Neural cell (in vitro differentiated cells): Measurements from ENCODE around the gene SLC35A3. TPM values are rescaled to one million over a fixed set of nuclear protein-coding genes. Genes with fewer than 3 reads are reported as not detected.

Experiments
- H2AFZ ChIP-seq: fragments of 200-600, 300-800 bp; sonication (generic), shearing (Covaris generic); 2 replicates; pipeline ENCODE4 v1.6.0; 2014; ENCODE audit warnings: low read depth, mild to moderate bottlenecking, antibody characterized with exemption, low read length, moderate library complexity
- H3F3A ChIP-seq: fragments of 200-600 bp; shearing (Covaris generic); 2 replicates; pipeline ENCODE4 v1.6.1; 2016; ENCODE audit warnings: mild to moderate bottlenecking, moderate library complexity, mixed read lengths, antibody characterized with exemption, low read length; ENCODE audit not compliant: insufficient read depth, poor library complexity, severe bottlenecking
- H3K27ac ChIP-seq: fragments of 200-600, 300-800 bp; sonication (generic), shearing (Covaris generic); 2 replicates; pipeline ENCODE4 v1.5.1; 2014; ENCODE audit warnings: mild to moderate bottlenecking, low read length, moderate library complexity
- H3K27me3 ChIP-seq: fragments of 300-800, 200-600 bp; sonication (generic), shearing (Covaris generic); 2 replicates; pipeline ENCODE4 v1.6.0; 2014; ENCODE audit warnings: mild to moderate bottlenecking, low read depth, low read length, moderate library complexity; ENCODE audit not compliant: insufficient read depth
- H3K36me3 ChIP-seq: fragments of 300-800, 200-600 bp; sonication (generic), shearing (Covaris generic); 2 replicates; pipeline ENCODE4 v1.5.1; 2014; ENCODE audit warnings: mild to moderate bottlenecking, antibody characterized with exemption, low read length, moderate library complexity; ENCODE audit not compliant: insufficient read depth
- H3K4me2 ChIP-seq: fragments of 300-800, 200-600 bp; sonication (generic), shearing (Covaris generic); 2 replicates; pipeline ENCODE4 v1.6.0; 2014; ENCODE audit warnings: mild to moderate bottlenecking, low read length
- H3K4me3 ChIP-seq: fragments of 300-800, 200-600 bp; sonication (generic), shearing (Covaris generic); 2 replicates; pipeline ENCODE4 v1.5.1; 2014; ENCODE audit warnings: mild to moderate bottlenecking, low read length, moderate library complexity
- H3K79me2 ChIP-seq: fragments of 200-600 bp; shearing (Covaris generic); replicated peaks from 2 replicates; pipeline ENCODE4 v1.6.0; 2014; ENCODE audit warnings: mild to moderate bottlenecking, low read length, moderate library complexity; ENCODE audit not compliant: insufficient read depth
- H3K9ac ChIP-seq: fragments of 300-800, 200-600 bp; sonication (generic), shearing (Covaris generic); 2 replicates; pipeline ENCODE4 v1.6.1; 2016; ENCODE audit warnings: mild to moderate bottlenecking, low read length, mixed read lengths
- H3K9me2 ChIP-seq: fragments of 200-600 bp; shearing (Covaris generic); 2 replicates; pipeline ENCODE4 v1.6.1; 2016; ENCODE audit warnings: mild to moderate bottlenecking, low read length, mixed read lengths; ENCODE audit not compliant: insufficient read depth
- H3K9me3 ChIP-seq: fragments of 200-600, 300-800 bp; sonication (generic), shearing (Covaris generic); 2 replicates; pipeline ENCODE4 v1.6.1; 2016; ENCODE audit warnings: mild to moderate bottlenecking, mixed run types, low read length, moderate library complexity, mixed read lengths
- H4K20me1 ChIP-seq: fragments of 200-600 bp; shearing (Covaris generic); 2 replicates; pipeline ENCODE4 v1.6.1; 2016; ENCODE audit warnings: mild to moderate bottlenecking, mixed run types; ENCODE audit not compliant: insufficient read depth
- EP300 ChIP-seq: fragments of 450-650 bp; conservative IDR thresholded peaks from 2 replicates; pipeline ENCODE4 v1.6.1; 2014; ENCODE audit warnings: antibody characterized with exemption, mild to moderate bottlenecking, moderate library complexity; ENCODE audit not compliant: poor library complexity, severe bottlenecking
- EZH2 ChIP-seq: fragments of 200-600, 300-800 bp; shearing (Covaris generic), sonication (generic); IDR thresholded peaks from 2 replicates; pipeline ENCODE4 v1.6.1; 2014; ENCODE audit warnings: antibody characterized with exemption, low read length, borderline replicate concordance, mild to moderate bottlenecking; ENCODE audit not compliant: insufficient read depth, poor library complexity, severe bottlenecking
- MXI1 ChIP-seq: fragments of 450-650 bp; conservative IDR thresholded peaks from 2 replicates; pipeline ENCODE4 v1.6.1; 2014; ENCODE audit warnings: antibody characterized with exemption, mild to moderate bottlenecking; ENCODE audit not compliant: poor library complexity, severe bottlenecking
- POLR2AphosphoS5 ChIP-seq: IDR thresholded peaks from 2 replicates; pipeline ENCODE4 v1.6.1; 2012
- RAD21 ChIP-seq: fragments of 450-650 bp; conservative IDR thresholded peaks from 2 replicates; pipeline ENCODE4 v1.6.1; 2014; ENCODE audit warnings: antibody characterized with exemption, mild to moderate bottlenecking, moderate library complexity
- SMC3 ChIP-seq: fragments of 450-650 bp; conservative IDR thresholded peaks from 2 replicates; pipeline ENCODE4 v1.6.1; 2014; ENCODE audit warnings: antibody characterized with exemption, mild to moderate bottlenecking, moderate library complexity; ENCODE audit not compliant: poor library complexity
- TAF1 ChIP-seq: IDR thresholded peaks from 2 replicates; pipeline ENCODE4 v1.6.1; 2012; ENCODE audit warnings: low read depth
- polyA plus RNA-seq: library from polyadenylated mRNA; depleted of rRNA; stranded (reverse); fragments of >200 nt; gene quantifications from 2 replicates; pipeline ENCODE4 v1.2.3, GENCODE V29; 2014
- TF ChIP-seq, protein P1 (sequence below): fragments of 450-650 bp; IDR thresholded peaks from 2 replicates; pipeline ENCODE4 v1.5.1; 2014; ENCODE audit warnings: antibody characterized with exemption, mild to moderate bottlenecking, moderate library complexity; ENCODE audit not compliant: poor library complexity, severe bottlenecking
- TF ChIP-seq, protein P2 (sequence below): IDR thresholded peaks from 2 replicates; pipeline ENCODE4 v1.6.1; 2012; ENCODE audit warnings: borderline replicate concordance

The SLC35A3 gene
- polyA plus RNA-seq, 1 donor from 2014 or later: 26.8 TPM

DNA sequence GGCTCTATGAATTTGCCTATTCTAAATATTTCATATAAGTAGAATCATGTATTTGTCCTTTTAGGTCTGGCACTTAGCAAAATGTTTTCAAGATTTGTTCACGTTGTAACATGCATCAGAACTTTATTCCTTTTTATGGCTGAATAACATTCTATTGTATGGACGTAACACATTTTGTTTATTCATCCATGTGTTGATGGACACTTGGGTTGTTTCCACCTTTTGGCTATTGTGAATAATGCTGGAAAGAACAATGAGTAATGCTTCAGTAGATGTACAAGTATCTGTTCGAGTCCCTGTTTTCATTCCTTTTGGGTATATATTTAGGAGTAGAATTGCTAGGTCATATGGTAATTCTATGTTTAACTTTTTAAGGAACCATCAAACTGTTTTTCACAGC is 24.7 kb downstream of the SLC35A3 start:
- H2AFZ ChIP-seq: no peak overlapping the region
- peaks cover 8% of the 10 kb centered on the region for H3K36me3 ChIP-seq
- no peaks in the 10 kb centered on the region for H4K20me1 ChIP-seq
- no peaks in the 10 kb centered on the region for H3F3A ChIP-seq
- no peak overlapping the region for H3K27ac ChIP-seq
- TF ChIP-seq, protein P1, sequence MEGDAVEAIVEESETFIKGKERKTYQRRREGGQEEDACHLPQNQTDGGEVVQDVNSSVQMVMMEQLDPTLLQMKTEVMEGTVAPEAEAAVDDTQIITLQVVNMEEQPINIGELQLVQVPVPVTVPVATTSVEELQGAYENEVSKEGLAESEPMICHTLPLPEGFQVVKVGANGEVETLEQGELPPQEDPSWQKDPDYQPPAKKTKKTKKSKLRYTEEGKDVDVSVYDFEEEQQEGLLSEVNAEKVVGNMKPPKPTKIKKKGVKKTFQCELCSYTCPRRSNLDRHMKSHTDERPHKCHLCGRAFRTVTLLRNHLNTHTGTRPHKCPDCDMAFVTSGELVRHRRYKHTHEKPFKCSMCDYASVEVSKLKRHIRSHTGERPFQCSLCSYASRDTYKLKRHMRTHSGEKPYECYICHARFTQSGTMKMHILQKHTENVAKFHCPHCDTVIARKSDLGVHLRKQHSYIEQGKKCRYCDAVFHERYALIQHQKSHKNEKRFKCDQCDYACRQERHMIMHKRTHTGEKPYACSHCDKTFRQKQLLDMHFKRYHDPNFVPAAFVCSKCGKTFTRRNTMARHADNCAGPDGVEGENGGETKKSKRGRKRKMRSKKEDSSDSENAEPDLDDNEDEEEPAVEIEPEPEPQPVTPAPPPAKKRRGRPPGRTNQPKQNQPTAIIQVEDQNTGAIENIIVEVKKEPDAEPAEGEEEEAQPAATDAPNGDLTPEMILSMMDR: no peak
- TF ChIP-seq MXI1 (no peak), EZH2 (no peak), EP300 (no peak), RAD21 (no peak), POLR2AphosphoS5 (no peak), SMC3 (no peak), TAF1 (no peak)
- TF ChIP-seq, protein P2, sequence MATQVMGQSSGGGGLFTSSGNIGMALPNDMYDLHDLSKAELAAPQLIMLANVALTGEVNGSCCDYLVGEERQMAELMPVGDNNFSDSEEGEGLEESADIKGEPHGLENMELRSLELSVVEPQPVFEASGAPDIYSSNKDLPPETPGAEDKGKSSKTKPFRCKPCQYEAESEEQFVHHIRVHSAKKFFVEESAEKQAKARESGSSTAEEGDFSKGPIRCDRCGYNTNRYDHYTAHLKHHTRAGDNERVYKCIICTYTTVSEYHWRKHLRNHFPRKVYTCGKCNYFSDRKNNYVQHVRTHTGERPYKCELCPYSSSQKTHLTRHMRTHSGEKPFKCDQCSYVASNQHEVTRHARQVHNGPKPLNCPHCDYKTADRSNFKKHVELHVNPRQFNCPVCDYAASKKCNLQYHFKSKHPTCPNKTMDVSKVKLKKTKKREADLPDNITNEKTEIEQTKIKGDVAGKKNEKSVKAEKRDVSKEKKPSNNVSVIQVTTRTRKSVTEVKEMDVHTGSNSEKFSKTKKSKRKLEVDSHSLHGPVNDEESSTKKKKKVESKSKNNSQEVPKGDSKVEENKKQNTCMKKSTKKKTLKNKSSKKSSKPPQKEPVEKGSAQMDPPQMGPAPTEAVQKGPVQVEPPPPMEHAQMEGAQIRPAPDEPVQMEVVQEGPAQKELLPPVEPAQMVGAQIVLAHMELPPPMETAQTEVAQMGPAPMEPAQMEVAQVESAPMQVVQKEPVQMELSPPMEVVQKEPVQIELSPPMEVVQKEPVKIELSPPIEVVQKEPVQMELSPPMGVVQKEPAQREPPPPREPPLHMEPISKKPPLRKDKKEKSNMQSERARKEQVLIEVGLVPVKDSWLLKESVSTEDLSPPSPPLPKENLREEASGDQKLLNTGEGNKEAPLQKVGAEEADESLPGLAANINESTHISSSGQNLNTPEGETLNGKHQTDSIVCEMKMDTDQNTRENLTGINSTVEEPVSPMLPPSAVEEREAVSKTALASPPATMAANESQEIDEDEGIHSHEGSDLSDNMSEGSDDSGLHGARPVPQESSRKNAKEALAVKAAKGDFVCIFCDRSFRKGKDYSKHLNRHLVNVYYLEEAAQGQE: no peak
- H3K4me3 ChIP-seq: no peak overlapping the region
- no peak overlapping the region for H3K9ac ChIP-seq
- no peaks in the 10 kb centered on the region for H3K79me2 ChIP-seq
- no peak overlapping the region for H3K4me2 ChIP-seq
- no peaks in the 10 kb centered on the region for H3K9me3 ChIP-seq
- no peaks in the 10 kb centered on the region for H3K9me2 ChIP-seq
- no peaks in the 10 kb centered on the region for H3K27me3 ChIP-seq

DNA sequence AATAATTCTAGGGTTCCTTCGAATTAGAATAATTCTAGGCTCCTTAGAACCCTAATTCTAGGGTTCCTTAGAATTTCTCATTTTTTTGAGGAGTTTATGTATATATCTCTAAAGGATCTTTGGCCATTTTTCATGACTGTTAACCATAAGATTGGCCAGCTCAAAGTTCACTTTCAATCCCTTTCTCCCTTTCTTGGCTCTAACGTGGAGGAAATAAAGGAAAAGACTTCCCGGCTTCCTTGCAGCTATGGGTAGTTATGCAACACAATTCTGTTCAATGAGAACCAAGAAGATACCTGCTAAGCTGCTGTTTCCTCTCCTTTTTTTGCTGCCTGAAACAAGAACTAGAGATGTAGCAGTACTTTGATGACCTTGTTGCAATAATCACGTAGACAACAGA is 27.2 kb downstream of the SLC35A3 start:
- no peak overlapping the region for H3K4me2 ChIP-seq
- no peak overlapping the region for H2AFZ ChIP-seq

More for the DNA sequence above, 27.2 kb downstream of the SLC35A3 start:
- no peaks in the 10 kb centered on the region for H3K9me3 ChIP-seq
- H3K79me2 ChIP-seq: no peaks in the 10 kb centered on the region
- peaks cover 11% of the 10 kb centered on the region for H3K36me3 ChIP-seq
- no peak overlapping the region for H3K27ac ChIP-seq
- H4K20me1 ChIP-seq: no peaks in the 10 kb centered on the region
- no peak overlapping the region for H3K9ac ChIP-seq
- no peaks in the 10 kb centered on the region for H3K27me3 ChIP-seq
- H3K9me2 ChIP-seq: no peaks in the 10 kb centered on the region
- H3K4me3 ChIP-seq: no peak overlapping the region
- no peaks in the 10 kb centered on the region for H3F3A ChIP-seq
- TF ChIP-seq RAD21 (no peak), MXI1 (no peak), POLR2AphosphoS5 (no peak), EZH2 (no peak), TAF1 (no peak), EP300 (no peak), SMC3 (no peak)
- TF ChIP-seq, protein P2: no peak
- TF ChIP-seq, protein P1: no peak
